NT2/D1 (cell line): ENCODE results near the gene RTN4RL1.

Experiments used
- SUZ12 ChIP-seq: IDR thresholded peaks from 2 replicates; pipeline ENCODE4 v1.6.1; 2011; ENCODE audit not compliant: insufficient read length, insufficient read depth; ENCODE audit errors: extremely low read depth
- YY1 ChIP-seq: IDR thresholded peaks from 2 replicates; pipeline ENCODE4 v1.6.1; 2011; ENCODE audit not compliant: insufficient read length, insufficient read depth
- ZNF274 ChIP-seq: IDR thresholded peaks from 2 replicates; pipeline ENCODE4 v1.6.1; 2011; ENCODE audit warnings: mild to moderate bottlenecking, low read depth, low read length

DNA sequence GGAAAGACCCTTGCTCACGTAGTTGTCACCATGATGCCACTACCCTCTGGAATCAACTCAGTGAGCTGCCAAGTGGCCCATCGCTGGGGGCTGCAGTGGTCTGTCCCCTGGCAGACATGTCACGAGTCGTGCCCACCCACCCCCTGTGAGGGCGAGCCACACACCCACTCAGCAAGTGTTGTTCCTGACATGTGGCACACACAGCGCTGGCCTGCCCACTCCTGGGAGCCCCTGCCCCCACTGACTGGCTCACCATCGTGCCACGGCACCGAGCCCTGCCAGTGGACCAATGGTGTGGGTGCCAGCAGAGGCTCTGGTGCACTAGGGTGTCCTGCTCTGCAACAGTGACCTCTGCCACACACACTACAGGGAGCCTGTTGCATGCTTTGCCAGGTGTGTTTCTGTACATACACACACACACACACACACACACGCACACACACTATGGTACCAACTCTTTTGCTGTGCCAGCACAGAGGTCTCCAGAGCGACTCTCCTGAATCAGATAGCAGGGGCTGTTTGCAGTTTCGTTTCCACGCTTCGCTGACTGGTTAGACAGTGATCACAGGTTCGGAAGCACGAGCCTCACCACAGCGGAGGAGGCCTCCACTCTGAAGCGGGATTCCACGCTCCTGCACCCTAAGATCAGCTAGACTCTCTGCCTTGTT, 7.7 kb downstream of the RTN4RL1 start:
- TF ChIP-seq YY1 = no peak
- no peak for TF ChIP-seq ZNF274
- TF ChIP-seq SUZ12 = no peak
